ENCODE measurements around the gene ZFYVE27.

ZFYVE27 gene

GRCh38 chr10:97766996-97767924 lies 30.3 kb downstream of the ZFYVE27 start:
- in situ Hi-C loops (cut with MboI; ENCODE audit: low sequenced_read_pairs) = no loop called here

- in situ Hi-C loops (cut with MboI; ENCODE audit: low sequenced_read_pairs) = no loop called here
Observed at GRCh38 chr10:97768322-97769315, 31.7 kb downstream of the ZFYVE27 start.

GRCh38 chr10:97770255-97770654 lies 33.3 kb downstream of the ZFYVE27 start:
- in situ Hi-C loops (cut with MboI; ENCODE audit: low sequenced_read_pairs) = no loop called here

- in situ Hi-C loops (cut with MboI; ENCODE audit: low sequenced_read_pairs) = no loop called here
Observed at GRCh38 chr10:97771055-97771891, 34.3 kb downstream of the ZFYVE27 start.

- in situ Hi-C loops (cut with MboI; ENCODE audit: low sequenced_read_pairs) = no loop called here
Observed at GRCh38 chr10:97771913-97772823, 35.2 kb downstream of the ZFYVE27 start, which contains the start of gene SFRP5. Gene SFRP5, minus strand, starts transcription at chr10:97771999. Its CDS starts 166 bp downstream, at chr10:97771833.

- in situ Hi-C loops (cut with MboI; ENCODE audit: low sequenced_read_pairs) = no loop called here
Observed at GRCh38 chr10:97773096-97773495, 36.2 kb downstream of the ZFYVE27 start.

- in situ Hi-C loops (cut with MboI; ENCODE audit: low sequenced_read_pairs) = loop anchor here (25.0 kb wide), 1 partner anchor 262 kb away; the partner anchor contains the start of gene CRTAC1
Observed at GRCh38 chr10:97774811-97775294, 37.9 kb downstream of the ZFYVE27 start.

- in situ Hi-C loops (cut with MboI; ENCODE audit: low sequenced_read_pairs) = loop anchor here (25.0 kb wide), 1 partner anchor 260 kb away; the partner anchor contains the start of gene CRTAC1
Observed at GRCh38 chr10:97777143-97777542, 40.2 kb downstream of the ZFYVE27 start.

- in situ Hi-C loops (cut with MboI; ENCODE audit: low sequenced_read_pairs) = loop anchor here (25.0 kb wide), 1 partner anchor 259 kb away; the partner anchor contains the start of gene CRTAC1
Observed at GRCh38 chr10:97778452-97779302, 41.7 kb downstream of the ZFYVE27 start.

- in situ Hi-C loops (cut with MboI; ENCODE audit: low sequenced_read_pairs) = loop anchor here (25.0 kb wide), 1 partner anchor 258 kb away; the partner anchor contains the start of gene CRTAC1
Observed at GRCh38 chr10:97779492-97779891, 42.6 kb downstream of the ZFYVE27 start.

GRCh38 chr10:97779975-97780374 lies 43.0 kb downstream of the ZFYVE27 start:
- in situ Hi-C loops (cut with MboI; ENCODE audit: low sequenced_read_pairs) = loop anchor here (25.0 kb wide), 1 partner anchor 257 kb away; the partner anchor contains the start of gene CRTAC1

GRCh38 chr10:97780841-97781617 lies 44.1 kb downstream of the ZFYVE27 start:
- in situ Hi-C loops (cut with MboI; ENCODE audit: low sequenced_read_pairs) = loop anchor here (25.0 kb wide), 1 partner anchor 256 kb away; the partner anchor contains the start of gene CRTAC1

GRCh38 chr10:97781618-97782331 lies 44.8 kb downstream of the ZFYVE27 start:
- in situ Hi-C loops (cut with MboI; ENCODE audit: low sequenced_read_pairs) = loop anchor here (25.0 kb wide), 1 partner anchor 256 kb away; the partner anchor contains the start of gene CRTAC1

- in situ Hi-C loops (cut with MboI; ENCODE audit: low sequenced_read_pairs) = loop anchor here (25.0 kb wide), 1 partner anchor 255 kb away; the partner anchor contains the start of gene CRTAC1
Observed at GRCh38 chr10:97782455-97783228, 45.7 kb downstream of the ZFYVE27 start.

- in situ Hi-C loops (cut with MboI; ENCODE audit: low sequenced_read_pairs) = loop anchor here (25.0 kb wide), 1 partner anchor 253 kb away; the partner anchor contains the start of gene CRTAC1
Observed at GRCh38 chr10:97784200-97784810, 47.4 kb downstream of the ZFYVE27 start.

All from HL-60/S4 treated with phorbol 12-myristate 13-acetate at 8.2 ng/mL for 4 days and 3 days (cell line).